DOHH2 (cell line): ENCODE results near the gene DOCK9.

Source experiments
- H3F3A ChIP-seq: fragments of 200-600 bp; sonication (generic), shearing (Covaris generic); 2 replicates; pipeline ENCODE4 v1.6.0; 2016; ENCODE audit warnings: antibody characterized with exemption, mild to moderate bottlenecking; ENCODE audit not compliant: control insufficient read depth, insufficient read depth
- H3K27ac ChIP-seq: fragments of 200-600 bp; sonication (generic); 2 replicates; pipeline ENCODE4 v1.5.1; 2014; ENCODE audit warnings: low read depth, mild to moderate bottlenecking, low read length, moderate library complexity
- H3K27me3 ChIP-seq: fragments of 200-600 bp; sonication (generic); 2 replicates; pipeline ENCODE4 v1.6.1; 2014; ENCODE audit warnings: mild to moderate bottlenecking, low read length, mixed read lengths; ENCODE audit not compliant: control insufficient read depth
- H3K36me3 ChIP-seq: fragments of 200-600 bp; sonication (generic); 2 replicates; pipeline ENCODE4 v1.6.1; 2014; ENCODE audit warnings: mild to moderate bottlenecking, low read length, moderate library complexity, mixed read lengths; ENCODE audit not compliant: control insufficient read depth
- H3K4me1 ChIP-seq: fragments of 200-600 bp; sonication (generic); 2 replicates; pipeline ENCODE4 v1.6.1; 2014; ENCODE audit warnings: mild to moderate bottlenecking, low read length, mixed read lengths; ENCODE audit not compliant: control insufficient read depth
- H3K4me2 ChIP-seq: fragments of 200-600 bp; sonication (generic); 2 replicates; pipeline ENCODE4 v1.6.0; 2014; ENCODE audit warnings: mild to moderate bottlenecking, low read length, moderate library complexity
- H3K4me3 ChIP-seq: fragments of 200-600 bp; sonication (generic); 2 replicates; pipeline ENCODE4 v1.5.1; 2014; ENCODE audit warnings: mild to moderate bottlenecking, low read length, mixed read lengths
- H3K79me2 ChIP-seq: fragments of 200-600 bp; sonication (generic); 2 replicates; pipeline ENCODE4 v1.6.1; 2014; ENCODE audit warnings: mild to moderate bottlenecking, low read length, mixed read lengths; ENCODE audit not compliant: control insufficient read depth
- H3K9me2 ChIP-seq: fragments of 200-600 bp; sonication (generic); replicated peaks from 2 replicates; pipeline ENCODE4 v1.6.1; 2014; ENCODE audit warnings: mild to moderate bottlenecking, low read length, mixed read lengths; ENCODE audit not compliant: control insufficient read depth
- H3K9me3 ChIP-seq: fragments of 200-600 bp; sonication (generic); 2 replicates; pipeline ENCODE4 v1.6.1; 2014; ENCODE audit warnings: antibody characterized with exemption, low read length, mixed read lengths; ENCODE audit not compliant: control insufficient read depth, insufficient read depth
- H4K20me1 ChIP-seq: fragments of 200-600 bp; sonication (generic); 2 replicates; pipeline ENCODE4 v1.6.0; 2014; ENCODE audit warnings: low read depth, mild to moderate bottlenecking, antibody characterized with exemption, low read length, moderate library complexity; ENCODE audit not compliant: control insufficient read depth, insufficient read depth
- EZH2phosphoT487 ChIP-seq: fragments of 200-600 bp; sonication (generic); IDR thresholded peaks from 2 replicates; pipeline ENCODE4 v1.6.1; 2017; ENCODE audit warnings: borderline replicate concordance, mild to moderate bottlenecking, antibody characterized with exemption, low read length, moderate library complexity, mixed read lengths
- TF ChIP-seq, protein P1 (sequence below): fragments of 200-600 bp; sonication (generic); IDR thresholded peaks from one replicate; pipeline ENCODE4 v1.5.1; 2014; ENCODE audit warnings: antibody characterized with exemption, mild to moderate bottlenecking, low read depth, low read length; ENCODE audit not compliant: poor library complexity, severe bottlenecking

The DOCK9 gene

DNA sequence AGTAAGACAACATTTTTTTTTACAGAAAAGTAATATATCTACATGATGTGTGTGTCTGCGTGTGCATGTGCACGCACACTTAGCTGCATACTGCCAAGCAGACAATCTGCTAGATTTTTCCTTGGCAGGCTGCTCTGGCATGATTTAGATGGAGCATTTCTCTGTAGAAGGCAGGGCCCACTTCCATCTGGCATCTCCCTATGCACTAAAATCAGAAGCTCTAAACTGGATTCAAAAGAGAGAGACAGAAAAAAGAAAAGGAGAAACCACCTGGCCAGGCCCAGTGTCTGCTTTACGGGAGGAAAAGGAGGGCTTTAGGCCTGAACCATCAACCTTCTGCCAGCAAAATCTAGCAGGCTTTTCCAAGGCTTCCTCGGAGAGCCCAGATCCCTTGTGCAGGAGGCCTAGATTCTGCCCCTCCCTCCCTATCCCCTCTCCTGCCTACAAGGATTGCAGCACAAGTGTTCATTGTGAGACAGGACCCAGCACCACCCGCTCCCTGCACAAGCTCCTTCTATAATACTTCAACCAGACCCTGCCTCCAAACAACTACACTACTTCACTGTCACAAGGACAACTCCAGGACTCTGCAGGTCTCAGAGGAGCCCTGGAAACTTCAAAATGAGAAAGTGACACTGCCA, 99.3 kb downstream of the DOCK9 start:
- Histone ChIP-seq H3K4me1 (no peaks in the 10 kb centered on the region), H3K27ac (no peak overlapping the region), H3K9me2 (no peaks in the 10 kb centered on the region), H3F3A (no peaks in the 10 kb centered on the region), H3K36me3 (no peaks in the 10 kb centered on the region), H3K79me2 (no peaks in the 10 kb centered on the region), H3K27me3 (no peaks in the 10 kb centered on the region), H4K20me1 (no peaks in the 10 kb centered on the region), H3K9me3 (no peaks in the 10 kb centered on the region), H3K4me3 (no peak overlapping the region), H3K4me2 (no peak overlapping the region)
- no peak for TF ChIP-seq EZH2phosphoT487

GRCh38 chr13:98877936-98878335, 99.9 kb downstream of the DOCK9 start:
- no peaks in the 10 kb centered on the region for H3K9me2 ChIP-seq
- no peaks in the 10 kb centered on the region for H3K9me3 ChIP-seq
- H3K4me2 ChIP-seq: no peak overlapping the region
- no peaks in the 10 kb centered on the region for H3K27me3 ChIP-seq
- H3K4me3 ChIP-seq: no peak overlapping the region
- H3F3A ChIP-seq: no peaks in the 10 kb centered on the region
- H3K4me1 ChIP-seq: no peaks in the 10 kb centered on the region
- H3K79me2 ChIP-seq: no peaks in the 10 kb centered on the region
- H3K27ac ChIP-seq: no peak overlapping the region
- H3K36me3 ChIP-seq: no peaks in the 10 kb centered on the region
- TF ChIP-seq, protein P1, sequence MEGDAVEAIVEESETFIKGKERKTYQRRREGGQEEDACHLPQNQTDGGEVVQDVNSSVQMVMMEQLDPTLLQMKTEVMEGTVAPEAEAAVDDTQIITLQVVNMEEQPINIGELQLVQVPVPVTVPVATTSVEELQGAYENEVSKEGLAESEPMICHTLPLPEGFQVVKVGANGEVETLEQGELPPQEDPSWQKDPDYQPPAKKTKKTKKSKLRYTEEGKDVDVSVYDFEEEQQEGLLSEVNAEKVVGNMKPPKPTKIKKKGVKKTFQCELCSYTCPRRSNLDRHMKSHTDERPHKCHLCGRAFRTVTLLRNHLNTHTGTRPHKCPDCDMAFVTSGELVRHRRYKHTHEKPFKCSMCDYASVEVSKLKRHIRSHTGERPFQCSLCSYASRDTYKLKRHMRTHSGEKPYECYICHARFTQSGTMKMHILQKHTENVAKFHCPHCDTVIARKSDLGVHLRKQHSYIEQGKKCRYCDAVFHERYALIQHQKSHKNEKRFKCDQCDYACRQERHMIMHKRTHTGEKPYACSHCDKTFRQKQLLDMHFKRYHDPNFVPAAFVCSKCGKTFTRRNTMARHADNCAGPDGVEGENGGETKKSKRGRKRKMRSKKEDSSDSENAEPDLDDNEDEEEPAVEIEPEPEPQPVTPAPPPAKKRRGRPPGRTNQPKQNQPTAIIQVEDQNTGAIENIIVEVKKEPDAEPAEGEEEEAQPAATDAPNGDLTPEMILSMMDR: no peak
- TF ChIP-seq EZH2phosphoT487: no peak
- H4K20me1 ChIP-seq: no peaks in the 10 kb centered on the region

GRCh38 chr13:98877466-98877865, 100.4 kb downstream of the DOCK9 start:
- no peaks in the 10 kb centered on the region for H3K9me3 ChIP-seq
- no peak for TF ChIP-seq EZH2phosphoT487
- TF ChIP-seq, protein P1: no peak
- no peak overlapping the region for H3K4me2 ChIP-seq
- H3F3A ChIP-seq: no peaks in the 10 kb centered on the region
- H3K4me3 ChIP-seq: no peak overlapping the region
- no peaks in the 10 kb centered on the region for H3K9me2 ChIP-seq
- no peaks in the 10 kb centered on the region for H3K4me1 ChIP-seq
- no peaks in the 10 kb centered on the region for H3K36me3 ChIP-seq
- no peaks in the 10 kb centered on the region for H4K20me1 ChIP-seq
- no peak overlapping the region for H3K27ac ChIP-seq
- H3K79me2 ChIP-seq: no peaks in the 10 kb centered on the region
- no peaks in the 10 kb centered on the region for H3K27me3 ChIP-seq

DNA sequence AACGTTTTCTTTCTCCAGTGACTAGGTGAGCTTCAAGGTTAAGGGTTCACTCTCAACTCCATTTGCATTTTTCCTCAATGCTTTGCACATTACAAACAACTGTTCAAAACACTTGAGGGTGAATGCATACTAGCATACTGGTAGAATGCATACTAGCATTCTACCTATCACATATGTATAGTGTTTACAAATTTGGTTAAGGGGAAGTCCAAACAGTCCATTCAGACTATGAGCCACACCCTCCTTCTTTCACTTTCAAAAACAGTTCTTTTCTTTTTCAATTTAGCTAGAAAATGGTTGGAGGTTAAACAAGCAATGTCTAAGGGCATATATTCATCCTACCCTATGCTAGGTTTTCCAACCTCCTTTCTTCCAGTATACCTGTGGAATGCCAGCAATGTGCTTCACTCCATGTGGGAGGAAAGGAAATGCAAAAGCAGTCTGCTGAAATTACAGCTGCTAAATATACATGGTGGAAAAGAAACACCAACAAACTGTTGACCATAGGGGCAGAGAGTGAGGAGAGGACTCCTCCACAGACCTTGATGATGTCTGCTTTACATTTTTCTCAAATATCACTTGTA, 102.6 kb downstream of the DOCK9 start:
- Histone ChIP-seq H3K9me2 (no peaks in the 10 kb centered on the region), H3K9me3 (no peaks in the 10 kb centered on the region), H4K20me1 (no peaks in the 10 kb centered on the region), H3K27me3 (no peaks in the 10 kb centered on the region), H3K27ac (no peak overlapping the region), H3F3A (no peaks in the 10 kb centered on the region), H3K79me2 (no peaks in the 10 kb centered on the region), H3K36me3 (no peaks in the 10 kb centered on the region), H3K4me2 (no peak overlapping the region), H3K4me3 (no peak overlapping the region), H3K4me1 (no peaks in the 10 kb centered on the region)
- TF ChIP-seq, protein P1: no peak
- no peak for TF ChIP-seq EZH2phosphoT487
